ENCODE results near the gene GPBP1.
"Not testable (repeated sequence)": the region's sequence is repeated elsewhere in the genome, so short reads cannot be mapped to it uniquely, and the experiment has no call there.

DNA sequence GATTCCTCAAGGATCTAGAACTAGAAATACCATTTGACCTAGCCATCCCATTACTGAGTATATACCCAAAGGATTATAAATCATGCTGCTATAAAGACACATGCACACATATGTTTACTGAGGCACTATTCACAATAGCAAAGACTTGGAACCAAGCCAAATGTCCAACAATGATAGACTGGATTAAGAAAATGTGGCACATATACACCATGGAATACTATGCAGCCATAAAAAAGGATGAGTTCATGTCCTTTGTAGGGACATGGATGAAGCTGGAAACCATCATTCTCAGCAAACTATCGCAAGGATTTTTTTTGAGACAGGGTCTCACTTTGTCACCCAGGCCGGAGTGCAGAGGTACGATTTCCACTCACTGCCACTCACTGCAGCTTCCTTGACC lies 8.7 kb upstream of the GPBP1 start:
- not testable (repeated sequence) for TF ChIP-seq CTCF (IDR thresholded peaks at IDR 0.05); TCF7L2 (IDR thresholded peaks at IDR 0.05; ENCODE audit: low read depth, low read length); POLR2AphosphoS5 (IDR thresholded peaks at IDR 0.05; ENCODE audit: low read depth, low read length); REST (IDR thresholded peaks at IDR 0.05; ENCODE audit: insufficient read depth in 1 of 2, low read depth in 2 of 2, low read length in 1 of 2)
